Heart left ventricle (tissue), 16 donors: ENCODE data around the gene RAB3C. TPM values are rescaled to one million over a fixed set of nuclear protein-coding genes. Genes with fewer than 3 reads are reported as not detected.

Source experiments
- ATAC-seq, 4 donors: fragments of 200-7000 bp; cut with Tn5 transposase; one replicate each; pipeline ENCODE4 v1.9.1; 2020 to 2022; ENCODE audit warnings: moderate library complexity in 4 of 4, mild to moderate bottlenecking in 3 of 4, moderate number of reproducible peaks in 1 of 4
- DNase-seq, 5 donors: peaks; one replicate each; pipeline ENCODE4 v3.0.0-alpha.2; 2020
- H3K27ac ChIP-seq, 12 donors: fragments of 200-600 bp; sonication (generic) in 4 of 12; one replicate each; pipeline versions ENCODE4 v1.5.0 to v1.8.0; 2016 to 2022; ENCODE audit warnings: mild to moderate bottlenecking in 2 of 12
- H3K27me3 ChIP-seq, 9 donors: fragments of 200-600 bp; sonication (generic) in 2 of 9; one replicate each; pipeline versions ENCODE4 v1.5.1 to v1.8.0; 2016 to 2022; ENCODE audit warnings: mild to moderate bottlenecking in 3 of 9
- H3K36me3 ChIP-seq, 9 donors: fragments of 200-600 bp; sonication (generic) in 2 of 9; one replicate each; pipeline versions ENCODE4 v1.5.0 to v1.8.0; 2018 to 2022; ENCODE audit warnings: mild to moderate bottlenecking in 2 of 9
- H3K4me1 ChIP-seq, 12 donors: fragments of 200-600 bp; sonication (generic) in 4 of 12; one replicate each; pipeline versions ENCODE4 v1.5.0 to v1.8.0; 2016 to 2022; ENCODE audit warnings: mild to moderate bottlenecking in 3 of 12
- H3K4me3 ChIP-seq, 12 donors: fragments of 200-600 bp; sonication (generic) in 4 of 12; one replicate each; pipeline versions ENCODE4 v1.5.0 to v1.8.0; 2017 to 2022; ENCODE audit warnings: mild to moderate bottlenecking in 9 of 12, moderate library complexity in 4 of 12
- H3K9me3 ChIP-seq, 12 donors: fragments of 200-600 bp; sonication (generic) in 4 of 12; one replicate each; pipeline versions ENCODE4 v1.5.0 to v1.8.0; 2016 to 2022; ENCODE audit warnings: mild to moderate bottlenecking in 1 of 12
- POLR2A ChIP-seq, 2 donors: fragments of 450-650 bp; IDR thresholded peaks; one replicate each; pipeline ENCODE4 v1.6.1; 2017; ENCODE audit warnings: antibody characterized with exemption in 2 of 2, mild to moderate bottlenecking in 2 of 2, moderate library complexity in 2 of 2
- WGBS, 4 donors: extraction: QIAGEN DNeasy Blood & Tissue Kit in 2 of 4; methylation state at CpG; one replicate each; pipeline versions ENCODE4 v1.1.5 to v1.1.7; 2013 to 2018; 5-methylcytosine and 5-hydroxymethylcytosine counted together
- intact Hi-C, 10 donors: fragments of 100-400 bp; cut with DNase I; formaldehyde crosslinking; loops; one replicate each; pipeline versions ENCODE4 v1.11.1 to v1.14.2; 2022
- polyA plus RNA-seq, 2 donors: library from polyadenylated mRNA; stranded (reverse); fragments of 200-250 nt; gene quantifications; one replicate each; pipeline ENCODE4 v1.2.3, GENCODE V29; 2013
- total RNA-seq, 9 donors: library from RNA; depleted of rRNA in 2 of 9; stranded (reverse); fragments of >200 nt in 2 of 9; fragmentation: NEBNext Ultra II Directional in 3 of 9; extraction: Animal tissue kit (Norgen Biotek cat#: 25700) in 3 of 9; gene quantifications; one replicate each; pipeline versions ENCODE4 v1.1.0 to v1.2.4, GENCODE V29; 2016 to 2023
- TF ChIP-seq, protein P1 (sequence below), 12 donors: fragments of 200-600 bp; sonication (generic) in 4 of 12; IDR thresholded peaks; one replicate each; pipeline versions ENCODE4 v1.5.0 to v1.8.0; 2018 to 2022; ENCODE audit warnings: antibody characterized with exemption in 12 of 12, mild to moderate bottlenecking in 5 of 12
- donor health status: ischemic (EF 13 %, LVEDD 7.1; RV severe dilation, severe dysfunction).
- donor health status: healthy with polysubstance abuse.
- donor health status: DM: no; HTN: yes; CAD: no.
- donor health status: DM: no; HTN: no; CAD: no.
- donor health status: ischemic (EF 25% LVEDD 6.9; RV normal size, moderate dysfunction).
- donor health status: ischemic (EF 25% LVEDD 5.7; RV mildly dilated, moderate dysfunction).
- donor health status: healthy.
- donor health status: DM: yes; HTN: yes; CAD: no.
- donor health status: ischemic (EF 35%, LVEDD 5.7; RV mildly dilated, moderate dysfunction).
- donor health status: nonischemic (EF 11% LVEDD 7.7; RV severe dilation, severe dysfunction).
- donor health status: DM: yes; HTN: yes; CAD: no.
- donor health status: PGD.
- donor health status: ischemic (EF 29% LVEDD 5.4; RV normal size, mild dysfunction).
- donor health status: nonischemic (EF 23%, LVEDD 6.1; RV moderate dilation, normal function).

Gene RAB3C
- total and polyA plus RNA-seq, 11 donors = 0.04 to 3.8 (median 0.57) TPM; not detected in 2

DNA sequence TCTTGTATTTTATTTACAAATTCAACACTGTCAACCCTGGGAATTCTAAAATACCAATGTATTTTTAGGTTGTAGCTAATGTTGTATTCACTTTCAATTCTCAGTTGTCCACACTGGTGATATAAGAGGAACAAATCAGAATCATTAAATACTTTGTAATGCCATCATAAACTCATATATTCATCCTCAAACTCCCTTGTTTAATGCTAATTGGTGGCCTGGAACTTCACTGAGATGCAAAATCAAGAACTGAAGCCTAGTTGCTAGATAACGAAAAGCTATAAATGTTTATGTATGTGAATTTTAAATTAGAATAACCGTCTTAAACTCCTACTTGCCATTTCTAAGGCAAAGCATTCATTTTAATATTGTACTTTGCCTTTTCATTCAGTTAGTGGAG lies 274.7 kb downstream of the RAB3C start:
- intact Hi-C loops = no loop called here
- Histone ChIP-seq H3K36me3 (no peaks in the 10 kb centered on the region), H3K27me3 (peaks cover 0 to 11% (median 0%) of the 10 kb centered on the region in 9 donors), H3K4me3 (no peak overlapping the region), H3K9me3 (no peaks in the 10 kb centered on the region), H3K4me1 (peaks cover 0 to 5% (median 0%) of the 10 kb centered on the region in 12 donors), H3K27ac (no peak overlapping the region)
- TF ChIP-seq, protein P1, sequence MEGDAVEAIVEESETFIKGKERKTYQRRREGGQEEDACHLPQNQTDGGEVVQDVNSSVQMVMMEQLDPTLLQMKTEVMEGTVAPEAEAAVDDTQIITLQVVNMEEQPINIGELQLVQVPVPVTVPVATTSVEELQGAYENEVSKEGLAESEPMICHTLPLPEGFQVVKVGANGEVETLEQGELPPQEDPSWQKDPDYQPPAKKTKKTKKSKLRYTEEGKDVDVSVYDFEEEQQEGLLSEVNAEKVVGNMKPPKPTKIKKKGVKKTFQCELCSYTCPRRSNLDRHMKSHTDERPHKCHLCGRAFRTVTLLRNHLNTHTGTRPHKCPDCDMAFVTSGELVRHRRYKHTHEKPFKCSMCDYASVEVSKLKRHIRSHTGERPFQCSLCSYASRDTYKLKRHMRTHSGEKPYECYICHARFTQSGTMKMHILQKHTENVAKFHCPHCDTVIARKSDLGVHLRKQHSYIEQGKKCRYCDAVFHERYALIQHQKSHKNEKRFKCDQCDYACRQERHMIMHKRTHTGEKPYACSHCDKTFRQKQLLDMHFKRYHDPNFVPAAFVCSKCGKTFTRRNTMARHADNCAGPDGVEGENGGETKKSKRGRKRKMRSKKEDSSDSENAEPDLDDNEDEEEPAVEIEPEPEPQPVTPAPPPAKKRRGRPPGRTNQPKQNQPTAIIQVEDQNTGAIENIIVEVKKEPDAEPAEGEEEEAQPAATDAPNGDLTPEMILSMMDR (IDR thresholded peaks at IDR 0.05) = no peak
- TF ChIP-seq POLR2A (IDR thresholded peaks at IDR 0.05) = no peak
- DNase-seq (no peak), ATAC-seq (no peak)
- WGBS, 4 donors = 45 to 92% (median 47%) methylated on average over 2 of the region's 2 CpGs

DNA sequence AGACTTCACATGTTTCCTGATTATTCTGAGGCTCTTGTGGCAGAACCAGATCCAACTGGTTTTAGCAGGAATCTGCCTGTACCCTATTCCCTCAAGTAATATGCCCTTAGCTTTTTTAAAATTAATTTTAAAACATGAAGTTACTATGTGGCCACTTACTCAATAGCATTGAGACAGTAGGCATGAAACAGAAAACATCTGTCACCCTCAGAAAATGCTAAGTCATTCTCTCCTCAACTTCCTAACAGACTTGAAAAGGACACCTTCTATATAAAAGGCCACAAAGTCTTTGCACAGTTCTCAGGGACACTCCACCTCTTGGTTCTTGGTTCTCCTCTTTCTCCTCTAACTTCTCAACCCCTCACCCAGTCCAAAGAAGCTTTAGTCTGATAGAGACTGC lies 277.8 kb downstream of the RAB3C start:
- ATAC-seq = no peak
- TF ChIP-seq POLR2A (IDR thresholded peaks at IDR 0.05) = no peak
- TF ChIP-seq, protein P1 (IDR thresholded peaks at IDR 0.05) = no peak

DNA sequence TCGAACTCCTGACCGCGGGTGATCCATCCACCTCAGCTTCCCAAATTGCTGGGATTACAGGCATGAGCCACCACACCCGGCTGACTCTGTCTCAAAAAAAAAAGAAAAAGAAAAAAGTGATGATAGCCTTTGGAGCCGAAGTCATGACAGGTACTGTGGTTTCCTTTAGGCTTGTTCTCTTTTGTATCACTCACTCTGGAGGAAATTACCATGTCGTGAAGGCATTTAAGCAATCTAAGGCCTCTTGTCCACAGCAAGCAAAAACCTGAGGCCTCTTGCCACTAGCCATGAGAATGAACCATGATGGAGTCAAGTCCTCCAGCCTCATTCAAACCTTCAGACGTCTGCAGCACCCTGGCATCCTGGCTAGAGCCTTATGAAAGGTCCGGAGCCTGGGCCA lies 286.1 kb downstream of the RAB3C start:
- H3K9me3 ChIP-seq = no peaks in the 10 kb centered on the region
- H3K36me3 ChIP-seq = no peaks in the 10 kb centered on the region
- H3K27me3 ChIP-seq = peaks cover 0 to 5% (median 0%) of the 10 kb centered on the region in 9 donors
- no peak for DNase-seq
- WGBS, 4 donors = 49 to 79% (median 70%) methylated on average over 8 of the region's 8 CpGs
- ATAC-seq = no peak
- no peaks in the 10 kb centered on the region for H3K4me1 ChIP-seq
- intact Hi-C loops = no loop called here
- H3K4me3 ChIP-seq = no peak overlapping the region
- no peak for TF ChIP-seq POLR2A (IDR thresholded peaks at IDR 0.05)
- TF ChIP-seq, protein P1 (IDR thresholded peaks at IDR 0.05) = no peak
- no peak overlapping the region for H3K27ac ChIP-seq

More for the DNA sequence above, 277.8 kb downstream of the RAB3C start:
- Histone ChIP-seq H3K9me3 (no peaks in the 10 kb centered on the region), H3K4me1 (peaks cover 0 to 5% (median 0%) of the 10 kb centered on the region in 12 donors), H3K4me3 (no peak overlapping the region), H3K36me3 (no peaks in the 10 kb centered on the region), H3K27me3 (peaks cover 0 to 16% (median 0%) of the 10 kb centered on the region in 9 donors), H3K27ac (no peak overlapping the region)
- DNase-seq = no peak
- intact Hi-C loops = no loop called here

DNA sequence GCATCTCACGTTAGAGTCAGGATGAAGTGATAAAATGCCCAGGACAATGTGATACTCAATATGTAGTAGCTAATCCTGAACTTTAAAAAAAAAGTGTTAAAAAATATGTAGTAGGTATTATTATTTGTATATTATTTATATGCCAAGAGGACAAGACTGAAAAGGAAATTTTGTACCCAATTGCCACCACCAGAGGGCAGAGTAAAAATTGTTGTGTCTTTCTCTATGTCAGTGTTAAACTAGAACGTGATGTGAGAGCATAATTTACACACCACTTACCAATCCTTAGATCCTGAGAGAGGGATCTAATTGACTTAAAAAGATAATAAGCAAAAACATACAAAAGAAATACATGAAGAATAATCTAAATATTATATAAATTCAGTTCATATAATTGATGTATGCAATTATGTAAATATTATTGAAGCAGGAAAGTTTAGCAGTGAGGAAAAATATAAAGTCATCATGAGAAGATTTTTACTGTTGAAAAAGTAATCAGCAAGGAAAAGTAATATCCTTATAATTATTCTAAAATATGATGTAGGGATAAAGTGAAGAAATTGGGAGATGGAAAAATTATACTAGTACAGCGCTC lies 288.9 kb downstream of the RAB3C start:
- H3K27me3 ChIP-seq = no peaks in the 10 kb centered on the region
- no peak overlapping the region for H3K4me3 ChIP-seq
- intact Hi-C loops = loop anchor here in 1 of 10 donors (10.0 kb wide), 1 partner anchor 923 kb away; no protein-coding TSS in a partner anchor
- WGBS, 4 donors = 43 to 51% (median 46%) methylated on average over 3 of the region's 3 CpGs
- H3K27ac ChIP-seq = no peak overlapping the region
- no peaks in the 10 kb centered on the region for H3K4me1 ChIP-seq
- no peak for TF ChIP-seq POLR2A (IDR thresholded peaks at IDR 0.05)
- TF ChIP-seq, protein P1 (IDR thresholded peaks at IDR 0.05) = peak; percentile 32 to 72 (median 58)
- ATAC-seq (peak in 2 of 4 donors; percentile 24), DNase-seq (no peak)
- H3K36me3 ChIP-seq = no peaks in the 10 kb centered on the region
- no peaks in the 10 kb centered on the region for H3K9me3 ChIP-seq
